Ascending aorta (tissue), 2 donors: ENCODE measurements around the gene CA4. TPM values are rescaled to one million over a fixed set of nuclear protein-coding genes. Genes with fewer than 3 reads are reported as not detected.
"Not testable (repeated sequence)": the region's sequence is repeated elsewhere in the genome, so short reads cannot be mapped to it uniquely, and the experiment has no call there.

Experiments used
- DNase-seq, 2 donors: peaks; one replicate each; pipeline ENCODE4 v3.0.0-alpha.2; 2019; ENCODE audit warnings: low spot score in 2 of 2
- H3K27ac ChIP-seq, 2 donors: fragments of 200-600 bp; sonication (generic); one replicate each; pipeline ENCODE4 v1.5.1; 2016 to 2017; ENCODE audit warnings: mild to moderate bottlenecking in 1 of 2
- H3K27me3 ChIP-seq: fragments of 200-600 bp; sonication (generic); one replicate; pipeline ENCODE4 v1.5.1; 2017
- H3K36me3 ChIP-seq, 2 donors: fragments of 200-600 bp; sonication (generic); one replicate each; pipeline ENCODE4 v1.5.1; 2016
- H3K4me1 ChIP-seq, 2 donors: fragments of 200-600 bp; sonication (generic); one replicate each; pipeline ENCODE4 v1.5.1; 2016 to 2017; ENCODE audit warnings: mild to moderate bottlenecking in 1 of 2
- H3K4me3 ChIP-seq, 2 donors: fragments of 200-600 bp; sonication (generic); one replicate each; pipeline ENCODE4 v1.5.1; 2016 to 2017; ENCODE audit warnings: mild to moderate bottlenecking in 1 of 2
- H3K9me3 ChIP-seq, 2 donors: fragments of 200-600 bp; sonication (generic); one replicate each; pipeline ENCODE4 v1.5.1; 2016
- CTCF ChIP-seq, 3 experiments: fragments of 200-600 bp in 2 of 3; fragments of 450-650 bp in 1 of 3; sonication (generic) in 2 of 3; IDR thresholded peaks; one replicate each; pipeline ENCODE4 v1.5.1; 2016 to 2019; ENCODE audit warnings: antibody characterized with exemption in 3 of 3, mild to moderate bottlenecking in 1 of 3, moderate library complexity in 1 of 3
- intact Hi-C: fragments of 100-400 bp; cut with DNase I; formaldehyde crosslinking; loops from one replicate; pipeline ENCODE4 v1.15.1; 2023
- total RNA-seq: library from RNA; depleted of rRNA; stranded (reverse); fragments of >200 nt; gene quantifications from one replicate; pipeline ENCODE4 v1.1.0, GENCODE V29; 2016

The CA4 gene
- total RNA-seq, 1 donor from 2014 or later: 35.3 TPM

- Histone ChIP-seq H3K9me3 (no peaks in the 10 kb centered on the region), H3K27me3 (no peaks in the 10 kb centered on the region), H3K27ac (no peak overlapping the region), H3K4me3 (no peak overlapping the region), H3K36me3 (peaks cover 43 to 82% of the 10 kb centered on the region in 2 donors), H3K4me1 (no peaks in the 10 kb centered on the region)
- DNase-seq: no peak
- TF ChIP-seq CTCF (IDR thresholded peaks at IDR 0.05): no peak
- intact Hi-C loops: no loop called here
Observed at GRCh38 chr17:60193482-60193881, 43.7 kb downstream of the CA4 start.

GRCh38 chr17:60194141-60194540 lies 44.4 kb downstream of the CA4 start:
- intact Hi-C loops, DNase-seq: not testable (repeated sequence)

GRCh38 chr17:60198630-60199029 lies 48.9 kb downstream of the CA4 start:
- DNase-seq, H3K4me3 ChIP-seq, H3K27me3 ChIP-seq, H3K4me1 ChIP-seq, H3K27ac ChIP-seq, intact Hi-C loops, H3K9me3 ChIP-seq: not testable (repeated sequence)
- peaks cover 25 to 37% of the 10 kb centered on the region in 2 donors for H3K36me3 ChIP-seq

More at GRCh38 chr17:60194141-60194540, 44.4 kb downstream of the CA4 start:
- H3K9me3 ChIP-seq, H3K4me3 ChIP-seq, H3K27me3 ChIP-seq, H3K27ac ChIP-seq, H3K4me1 ChIP-seq: not testable (repeated sequence)
- H3K36me3 ChIP-seq: peaks cover 47 to 76% of the 10 kb centered on the region in 2 donors

DNA sequence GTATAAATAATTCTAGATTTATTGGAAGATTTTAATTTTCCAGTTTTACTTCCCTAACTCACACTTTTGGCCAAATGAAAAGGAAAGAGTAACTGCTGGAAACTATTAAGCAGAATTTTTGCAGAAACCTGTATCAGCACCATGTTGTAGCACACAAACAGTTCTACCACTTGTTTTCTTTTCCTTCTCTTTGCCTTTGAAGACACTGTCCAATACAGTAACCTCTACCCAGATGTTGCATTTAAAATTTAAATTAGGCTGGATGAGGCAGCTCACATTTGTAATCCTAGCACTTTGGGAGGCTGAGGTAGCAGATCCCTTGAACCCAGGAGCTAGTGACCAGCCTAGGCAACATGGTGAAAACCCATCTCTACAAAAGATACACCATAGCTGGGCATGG lies 56.0 kb downstream of the CA4 start:
- H3K4me1 ChIP-seq, H3K36me3 ChIP-seq, H3K27ac ChIP-seq, DNase-seq, intact Hi-C loops, H3K27me3 ChIP-seq, H3K9me3 ChIP-seq, H3K4me3 ChIP-seq: not testable (repeated sequence)

DNA sequence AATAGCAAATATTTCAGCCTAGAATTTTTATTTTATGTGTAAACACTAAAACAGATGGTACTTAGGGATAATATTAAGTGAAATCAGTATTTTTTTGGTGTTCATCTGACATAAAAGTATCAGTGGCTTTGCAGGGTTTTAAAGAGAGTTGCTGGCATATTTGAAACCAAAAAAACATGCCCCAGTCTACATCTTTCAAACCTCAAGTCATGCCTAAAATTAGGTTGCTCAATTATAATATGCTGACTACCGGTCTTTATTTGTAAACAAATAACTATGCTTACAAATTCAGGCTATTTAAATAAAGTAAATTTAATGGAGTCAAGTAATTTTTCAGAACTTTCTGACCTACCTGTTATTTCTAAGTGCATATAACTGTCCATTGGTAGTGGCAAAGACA lies 58.5 kb downstream of the CA4 start:
- H3K9me3 ChIP-seq, H3K27me3 ChIP-seq, H3K36me3 ChIP-seq, intact Hi-C loops, H3K4me3 ChIP-seq, H3K4me1 ChIP-seq, H3K27ac ChIP-seq, DNase-seq: not testable (repeated sequence)

Other genes with a start within 250 kb of the CA4 start
- gene RNFT1, start 185.2 kb upstream of the CA4 start, total RNA-seq: 1.9 TPM
- gene HEATR6, start 71.1 kb upstream of the CA4 start, total RNA-seq: 22.9 TPM
- gene USP32, start 242.2 kb downstream of the CA4 start, total RNA-seq: 11.9 TPM